Activated naive CD8-positive, alpha-beta T cell treated with anti-CD3 and anti-CD28 coated beads, Interleukin-2, amount 10 ng/mL, durations not matched to agents 7 days and 5 days (primary cell): ENCODE results near the gene XPO6. TPM values are rescaled to one million over a fixed set of nuclear protein-coding genes. Genes with fewer than 3 reads are reported as not detected.
A peak's percentile ranks its signal among the peaks of the same experiment; 100 is the strongest.

ENCODE experiments used
- ATAC-seq: fragments of 150-1000 bp; cut with Tn5 transposase; one replicate; pipeline ENCODE4 v1.10.0; 2021; ENCODE audit warnings: low read depth, moderate library complexity
- POLR2A ChIA-PET: fragments of 350-600 bp; sonication (Branson Sonifier 250); formaldehyde crosslinking; loops from one replicate; lab custom pipeline; 2021; ENCODE audit warnings: antibody characterized with exemption; lab: Charles Lee
- DNase-seq: peaks from one replicate; pipeline ENCODE4 v3.0.0; 2021
- H3K27ac Mint-ChIP-seq: one replicate; pipeline ENCODE4 v1.8.0; 2022; ENCODE audit warnings: mild to moderate bottlenecking, mixed read lengths
- H3K27me3 Mint-ChIP-seq: one replicate; pipeline ENCODE4 v1.8.0; 2022; ENCODE audit warnings: mild to moderate bottlenecking, moderate library complexity, mixed read lengths
- H3K36me3 Mint-ChIP-seq: one replicate; pipeline ENCODE4 v1.8.0; 2021; ENCODE audit warnings: mild to moderate bottlenecking, mixed read lengths
- H3K4me1 Mint-ChIP-seq: one replicate; pipeline ENCODE4 v1.8.0; 2021; ENCODE audit warnings: mixed read lengths
- H3K4me3 Mint-ChIP-seq: one replicate; pipeline ENCODE4 v1.8.0; 2022; ENCODE audit warnings: mild to moderate bottlenecking, moderate library complexity, mixed read lengths
- H3K9me3 Mint-ChIP-seq: one replicate; pipeline ENCODE4 v1.8.0; 2021; ENCODE audit warnings: mixed read lengths
- total RNA-seq, 2 experiments: library from RNA; stranded (reverse); gene quantifications; one replicate each; pipeline ENCODE4 v1.2.3, GENCODE V29; 2021

The XPO6 gene
- total RNA-seq, 2 experiments from 2014 or later: 261 to 280 TPM

DNA sequence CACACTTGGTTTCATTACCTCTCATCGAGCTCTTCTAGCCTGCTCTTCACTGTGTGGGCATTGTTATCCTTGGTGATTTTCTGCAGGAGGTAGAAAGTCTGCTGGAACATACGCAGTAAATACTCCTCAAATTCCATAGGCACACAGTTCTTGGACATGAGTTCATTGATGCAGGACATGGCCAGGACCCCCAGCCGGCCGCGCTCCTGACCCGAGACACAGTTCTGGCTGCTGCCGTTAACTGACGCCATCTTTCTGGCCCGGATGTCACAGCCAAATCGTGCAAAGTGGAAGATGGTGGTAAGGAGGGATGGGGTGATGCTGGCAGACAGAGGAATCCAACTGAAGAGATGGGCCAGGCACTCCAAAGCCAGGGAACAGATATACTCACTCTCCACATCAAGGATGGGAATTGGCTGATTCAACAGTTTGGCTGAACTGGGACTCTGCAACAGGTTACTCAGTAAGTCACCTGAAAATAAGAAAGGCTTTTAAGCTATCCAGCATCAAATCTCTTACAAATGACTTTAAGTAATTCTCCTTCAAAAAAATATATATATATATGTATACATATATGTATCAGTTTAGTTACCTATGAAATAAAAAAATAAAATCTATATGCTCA is 55.6 kb downstream of the XPO6 start:
- no peaks in the 10 kb centered on the region for H3K9me3 Mint-ChIP-seq
- no peak overlapping the region for H3K27ac Mint-ChIP-seq
- ATAC-seq (no peak), DNase-seq (no peak)
- H3K4me1 Mint-ChIP-seq: peaks cover 43% of the 10 kb centered on the region
- POLR2A ChIA-PET: no interaction called here
- no peaks in the 10 kb centered on the region for H3K27me3 Mint-ChIP-seq
- peaks cover 43% of the 10 kb centered on the region for H3K36me3 Mint-ChIP-seq
- no peak overlapping the region for H3K4me3 Mint-ChIP-seq

- no peaks in the 10 kb centered on the region for H3K27me3 Mint-ChIP-seq
- H3K9me3 Mint-ChIP-seq: no peaks in the 10 kb centered on the region
- H3K36me3 Mint-ChIP-seq: peaks cover 47% of the 10 kb centered on the region
- H3K4me1 Mint-ChIP-seq: peaks cover 46% of the 10 kb centered on the region
- POLR2A ChIA-PET: interaction anchor here (0.7 to 0.8 kb wide), 2 partner anchors 13 to 28 kb away, joined by 3 read pairs; no protein-coding TSS in a partner anchor
- no peak overlapping the region for H3K4me3 Mint-ChIP-seq
- no peak overlapping the region for H3K27ac Mint-ChIP-seq
- ATAC-seq: no peak
- no peak for DNase-seq
These were observed 56.5 kb downstream of the XPO6 start for GRCh38 chr16:28155293-28155692.

DNA sequence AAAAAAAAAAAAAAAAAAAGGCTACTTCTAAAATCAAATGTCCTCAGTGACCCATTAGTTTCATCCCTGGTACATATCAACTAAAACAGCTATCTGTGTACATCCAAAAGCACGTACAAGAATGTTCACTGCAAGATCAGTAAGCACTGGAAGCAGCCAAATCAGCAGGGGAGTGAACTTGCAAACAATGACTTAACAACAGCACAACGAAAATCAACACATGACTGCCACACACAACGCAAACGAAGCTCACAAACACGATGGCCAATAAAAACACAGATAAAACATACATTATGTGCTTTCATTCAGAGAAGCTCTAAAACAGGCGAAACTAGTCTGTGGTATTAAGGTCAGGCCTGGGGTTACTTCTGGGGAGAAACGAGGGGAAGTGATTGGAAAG is 60.6 kb downstream of the XPO6 start:
- no peak overlapping the region for H3K4me3 Mint-ChIP-seq
- H3K36me3 Mint-ChIP-seq: peaks cover 61% of the 10 kb centered on the region
- ATAC-seq (no peak), DNase-seq (no peak)
- POLR2A ChIA-PET: interaction anchor here (0.7 to 1.2 kb wide), 3 partner anchors 42 to 62 kb away, joined by 3 to 4 read pairs (median 3); no protein-coding TSS in a partner anchor
- no peaks in the 10 kb centered on the region for H3K9me3 Mint-ChIP-seq
- H3K4me1 Mint-ChIP-seq: peaks cover 54% of the 10 kb centered on the region
- H3K27ac Mint-ChIP-seq: peak overlapping the region; percentile 72
- H3K27me3 Mint-ChIP-seq: no peaks in the 10 kb centered on the region

DNA sequence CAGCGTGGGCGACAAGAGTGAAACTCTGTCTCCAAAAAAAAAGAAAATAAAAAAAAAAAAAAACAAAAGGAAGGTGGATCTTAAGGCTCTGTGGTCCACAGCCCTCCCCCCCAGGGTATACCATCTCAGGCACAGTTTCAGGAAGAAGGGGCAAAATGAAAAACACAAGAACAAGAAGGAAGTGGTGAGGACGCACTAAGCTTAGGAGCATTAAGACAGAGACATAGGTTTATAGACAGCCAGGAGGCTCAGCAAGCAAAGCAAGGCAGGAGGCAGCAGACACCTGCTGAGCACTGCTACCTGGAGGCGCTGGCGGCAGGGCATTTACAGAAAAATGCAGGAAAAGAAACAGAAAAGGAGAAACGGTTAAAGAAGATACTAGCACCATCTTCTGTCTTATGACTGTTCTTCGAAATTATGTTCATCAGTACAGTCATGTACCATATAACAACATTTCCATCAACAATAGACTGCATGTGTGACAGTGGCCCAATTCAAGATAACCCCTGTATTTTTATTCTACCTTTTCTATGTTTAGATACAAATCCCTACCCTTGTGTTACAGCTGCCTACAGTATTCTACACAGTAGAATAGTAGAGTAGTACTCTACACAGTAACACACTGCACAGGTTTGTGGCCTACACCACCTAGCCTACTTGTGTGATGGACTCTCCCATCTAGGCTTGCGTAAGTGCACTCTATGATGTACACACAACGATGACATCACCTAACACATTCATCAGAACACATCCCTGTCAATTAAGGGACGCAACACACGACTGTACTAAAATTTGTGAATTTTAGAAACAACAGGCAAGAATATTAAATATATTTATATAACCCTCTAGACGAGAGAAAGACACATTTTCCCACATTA is 62.5 kb downstream of the XPO6 start:
- Mint-ChIP-seq H3K27ac (peak overlapping the region; percentile 90), H3K4me1 (peaks cover 62% of the 10 kb centered on the region), H3K27me3 (no peaks in the 10 kb centered on the region), H3K36me3 (peaks cover 61% of the 10 kb centered on the region), H3K4me3 (peak overlapping the region; percentile 46), H3K9me3 (no peaks in the 10 kb centered on the region)
- DNase-seq (peak; percentile 39), ATAC-seq (peak; percentile 86)
- POLR2A ChIA-PET: interaction anchor here (0.7 to 1.4 kb wide), 6 partner anchors 8 to 90 kb away, joined by 4 to 8 read pairs (median 4); no protein-coding TSS in a partner anchor

GRCh38 chr16:28146536-28146935 is 65.2 kb downstream of the XPO6 start:
- Mint-ChIP-seq H3K36me3 (peaks cover 57% of the 10 kb centered on the region), H3K9me3 (no peaks in the 10 kb centered on the region), H3K27ac (peak overlapping the region; percentile 47), H3K27me3 (no peaks in the 10 kb centered on the region), H3K4me1 (peaks cover 73% of the 10 kb centered on the region), H3K4me3 (no peak overlapping the region)
- POLR2A ChIA-PET: no interaction called here
- ATAC-seq (no peak), DNase-seq (no peak)

DNA sequence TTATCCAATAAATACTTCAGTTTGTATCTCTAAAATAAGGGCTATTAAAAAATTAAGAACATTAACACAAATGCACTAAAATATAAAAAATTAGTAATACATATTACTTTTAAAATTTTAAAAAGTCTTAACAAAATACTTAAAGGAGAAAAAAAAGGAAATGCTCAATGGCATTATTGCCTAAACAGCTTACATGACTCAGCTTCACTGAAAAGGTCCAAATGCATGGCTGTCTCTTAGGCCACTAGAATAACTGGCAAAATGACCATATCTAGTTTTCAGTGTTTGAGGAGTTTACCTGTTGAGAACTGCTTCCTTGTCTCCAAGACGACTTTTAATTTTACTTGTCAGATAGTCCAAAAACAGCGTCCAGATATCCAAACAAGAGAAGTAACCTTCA is 66.0 kb downstream of the XPO6 start:
- ATAC-seq: no peak
- H3K4me3 Mint-ChIP-seq: no peak overlapping the region
- POLR2A ChIA-PET: no interaction called here

GRCh38 chr16:28140788-28141618 is 70.8 kb downstream of the XPO6 start:
- Mint-ChIP-seq H3K4me3 (peak overlapping the region; percentile 84), H3K9me3 (no peaks in the 10 kb centered on the region), H3K4me1 (peaks cover 75% of the 10 kb centered on the region), H3K27me3 (no peaks in the 10 kb centered on the region), H3K27ac (peak overlapping the region; percentile 99), H3K36me3 (peaks cover 34% of the 10 kb centered on the region)
- DNase-seq (peak; percentile 49), ATAC-seq (peak; percentile 76)
- POLR2A ChIA-PET: interaction anchor here (0.6 to 2.9 kb wide), 11 partner anchors 8 to 137 kb away, joined by 3 to 46 read pairs (median 4); partner anchors contain the start of gene XPO6

More for the DNA sequence above, 66.0 kb downstream of the XPO6 start:
- no peaks in the 10 kb centered on the region for H3K27me3 Mint-ChIP-seq
- H3K27ac Mint-ChIP-seq: peak overlapping the region; percentile 47
- H3K4me1 Mint-ChIP-seq: peaks cover 73% of the 10 kb centered on the region
- DNase-seq: no peak
- H3K36me3 Mint-ChIP-seq: peaks cover 50% of the 10 kb centered on the region
- H3K9me3 Mint-ChIP-seq: no peaks in the 10 kb centered on the region

GRCh38 chr16:28139530-28139929 is 72.2 kb downstream of the XPO6 start:
- DNase-seq (no peak), ATAC-seq (peak; percentile 12)
- H3K36me3 Mint-ChIP-seq: peaks cover 23% of the 10 kb centered on the region
- peak overlapping the region; percentile 72 for H3K4me3 Mint-ChIP-seq
- peak overlapping the region; percentile 99 for H3K27ac Mint-ChIP-seq
- H3K9me3 Mint-ChIP-seq: no peaks in the 10 kb centered on the region
- H3K27me3 Mint-ChIP-seq: no peaks in the 10 kb centered on the region
- POLR2A ChIA-PET: interaction anchor here (1.0 kb wide), 1 partner anchor 73 kb away, joined by 3 read pairs; no protein-coding TSS in a partner anchor
- peaks cover 63% of the 10 kb centered on the region for H3K4me1 Mint-ChIP-seq

DNA sequence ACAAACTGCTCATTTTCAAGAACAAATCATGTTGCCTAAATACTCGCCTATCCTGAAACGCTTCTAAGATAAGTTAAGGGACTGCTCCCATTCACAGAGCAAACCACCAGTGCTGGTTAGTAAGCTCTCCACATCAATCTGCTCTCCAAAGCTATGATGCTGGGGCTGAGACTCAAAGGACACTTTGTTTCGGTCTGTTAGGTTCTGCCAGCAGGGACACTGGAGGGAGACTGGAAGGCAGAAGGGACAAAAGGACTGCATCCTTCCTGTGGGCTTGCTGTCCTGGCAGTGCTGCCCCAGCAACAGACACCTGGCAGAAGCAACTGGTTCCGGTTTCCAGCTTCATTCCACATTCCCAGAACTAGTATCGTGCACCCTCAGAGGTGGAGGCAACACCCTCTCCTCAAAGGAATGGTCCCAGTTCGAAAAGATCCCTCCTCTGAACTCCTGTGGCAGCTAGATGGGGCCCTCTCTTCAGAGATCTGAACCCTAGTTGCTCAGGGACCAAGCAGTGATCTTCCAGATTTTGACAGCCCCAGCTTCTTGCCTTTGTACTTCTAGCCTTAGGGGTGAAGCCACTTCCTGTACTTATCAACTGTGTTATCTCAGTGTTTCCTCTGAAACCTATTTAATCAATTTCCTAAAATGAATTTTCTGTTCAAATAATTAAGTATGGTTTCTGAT is 74.9 kb downstream of the XPO6 start:
- Mint-ChIP-seq H3K4me3 (peak overlapping the region; percentile 58), H3K27ac (peak overlapping the region; percentile 49), H3K27me3 (no peaks in the 10 kb centered on the region), H3K4me1 (peaks cover 47% of the 10 kb centered on the region), H3K9me3 (no peaks in the 10 kb centered on the region), H3K36me3 (peaks cover 29% of the 10 kb centered on the region)
- peak; percentile 49 for ATAC-seq
- peak; percentile 42 for DNase-seq
- POLR2A ChIA-PET: interaction anchor here (0.8 to 1.9 kb wide), 6 partner anchors 50 to 140 kb away, joined by 3 to 16 read pairs (median 6); no protein-coding TSS in a partner anchor

DNA sequence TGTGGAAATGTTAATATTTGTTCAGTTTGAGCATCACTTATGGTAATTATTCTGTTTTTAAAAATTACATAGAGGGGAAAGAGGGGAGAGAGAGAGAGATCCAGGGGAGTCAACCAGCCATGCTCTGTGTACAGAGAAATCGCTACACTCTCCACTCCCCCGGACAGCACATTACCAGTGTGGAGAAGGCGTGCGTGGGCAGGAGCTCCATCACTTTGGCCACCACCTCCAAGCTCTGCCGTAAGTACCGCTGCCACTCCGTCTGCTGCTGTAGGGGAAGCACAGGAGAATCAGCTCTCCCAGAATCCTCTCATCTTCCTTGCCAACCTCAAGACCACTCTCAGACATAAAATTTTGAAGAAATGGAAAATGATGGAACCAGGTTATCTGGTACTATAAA is 78.1 kb downstream of the XPO6 start:
- peaks cover 24% of the 10 kb centered on the region for H3K36me3 Mint-ChIP-seq
- H3K4me3 Mint-ChIP-seq: no peak overlapping the region
- H3K27ac Mint-ChIP-seq: no peak overlapping the region
- ATAC-seq (no peak), DNase-seq (no peak)
- POLR2A ChIA-PET: interaction anchor here (1.1 to 1.4 kb wide), 3 partner anchors 10 to 84 kb away, joined by 3 read pairs; no protein-coding TSS in a partner anchor
- H3K9me3 Mint-ChIP-seq: no peaks in the 10 kb centered on the region
- peaks cover 24% of the 10 kb centered on the region for H3K4me1 Mint-ChIP-seq
- H3K27me3 Mint-ChIP-seq: no peaks in the 10 kb centered on the region

GRCh38 chr16:28131743-28132393 is 79.9 kb downstream of the XPO6 start:
- H3K27me3 Mint-ChIP-seq: no peaks in the 10 kb centered on the region
- DNase-seq (no peak), ATAC-seq (no peak)
- peaks cover 9% of the 10 kb centered on the region for H3K4me1 Mint-ChIP-seq
- H3K9me3 Mint-ChIP-seq: no peaks in the 10 kb centered on the region
- no peak overlapping the region for H3K27ac Mint-ChIP-seq
- POLR2A ChIA-PET: interaction anchor here (0.7 kb wide), 1 partner anchor 128 kb away, joined by 4 read pairs; no protein-coding TSS in a partner anchor
- no peak overlapping the region for H3K4me3 Mint-ChIP-seq
- peaks cover 23% of the 10 kb centered on the region for H3K36me3 Mint-ChIP-seq

DNA sequence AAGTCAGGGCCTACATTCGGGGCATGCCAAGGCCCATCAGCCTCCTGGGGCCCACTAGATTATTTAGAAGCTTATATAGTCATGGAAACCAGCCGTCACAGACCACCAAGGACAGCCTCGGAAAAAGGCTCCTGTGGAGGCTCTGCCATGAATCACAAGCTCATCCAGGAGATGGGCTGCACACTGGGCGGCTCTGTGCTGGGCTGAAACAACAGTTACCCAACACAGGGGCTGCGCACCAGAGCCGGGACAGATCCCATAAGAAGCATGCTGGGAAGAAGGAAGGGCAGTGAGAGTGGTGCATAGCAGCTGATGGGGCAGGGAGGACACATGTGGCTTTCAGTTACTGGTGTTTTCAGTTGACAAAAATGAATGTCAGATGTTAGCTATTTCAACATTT is 80.6 kb downstream of the XPO6 start:
- Mint-ChIP-seq H3K27me3 (no peaks in the 10 kb centered on the region), H3K27ac (no peak overlapping the region)
- DNase-seq: no peak

More for the DNA sequence above, 80.6 kb downstream of the XPO6 start:
- no peaks in the 10 kb centered on the region for H3K9me3 Mint-ChIP-seq
- H3K36me3 Mint-ChIP-seq: peaks cover 25% of the 10 kb centered on the region
- peaks cover 3% of the 10 kb centered on the region for H3K4me1 Mint-ChIP-seq
- POLR2A ChIA-PET: interaction anchor here (0.6 kb wide), 1 partner anchor 12 kb away, joined by 4 read pairs; no protein-coding TSS in a partner anchor
- H3K4me3 Mint-ChIP-seq: no peak overlapping the region
- no peak for ATAC-seq
